Measurements from ENCODE around the gene ADRM1. TPM values are rescaled to one million over a fixed set of nuclear protein-coding genes. Genes with fewer than 3 reads are reported as not detected.

The ADRM1 gene
- total RNA-seq, 1 donor from 2014 or later, result 97.9 TPM

GRCh38 chr20:62349556-62350097 is 46.8 kb downstream of the ADRM1 start:
- ATAC-seq (ENCODE audit: low read depth), result no peak
- no peak overlapping the region for H3K4me3 Mint-ChIP-seq
- POLR2A ChIA-PET, result no interaction called here
- H3K9me3 Mint-ChIP-seq, result peaks cover 5% of the 10 kb centered on the region
- no peaks in the 10 kb centered on the region for H3K27me3 Mint-ChIP-seq
- CTCF ChIA-PET, result no interaction called here
- intact Hi-C loops (cut with micrococcal nuclease), result no loop called here
- no peak for TF ChIP-seq CTCF (IDR thresholded peaks at IDR 0.05)
- peaks cover 13% of the 10 kb centered on the region for H3K36me3 Mint-ChIP-seq (ENCODE audit: low read depth)
- peaks cover 2% of the 10 kb centered on the region for H3K4me1 Mint-ChIP-seq
- H3K27ac Mint-ChIP-seq, result no peak overlapping the region
- no peak for DNase-seq

- intact Hi-C loops (cut with micrococcal nuclease), result no loop called here
- Mint-ChIP-seq H3K4me3 (no peak overlapping the region), H3K9me3 (peaks cover 5% of the 10 kb centered on the region), H3K4me1 (no peaks in the 10 kb centered on the region), H3K36me3 (ENCODE audit: low read depth) (peaks cover 13% of the 10 kb centered on the region), H3K27me3 (no peaks in the 10 kb centered on the region), H3K27ac (no peak overlapping the region)
- no peak for TF ChIP-seq CTCF (IDR thresholded peaks at IDR 0.05)
- POLR2A ChIA-PET, result no interaction called here
- CTCF ChIA-PET, result no interaction called here
- ATAC-seq (ENCODE audit: low read depth) (no peak), DNase-seq (no peak)
These were observed 47.4 kb downstream of the ADRM1 start for GRCh38 chr20:62350098-62350628.

- intact Hi-C loops (cut with micrococcal nuclease), result no loop called here
- ATAC-seq (ENCODE audit: low read depth) (no peak), DNase-seq (no peak)
- H3K27ac Mint-ChIP-seq, result no peak overlapping the region
- H3K4me3 Mint-ChIP-seq, result no peak overlapping the region
- H3K9me3 Mint-ChIP-seq, result peaks cover 5% of the 10 kb centered on the region
- no peaks in the 10 kb centered on the region for H3K4me1 Mint-ChIP-seq
- TF ChIP-seq CTCF (IDR thresholded peaks at IDR 0.05), result no peak
- H3K27me3 Mint-ChIP-seq, result no peaks in the 10 kb centered on the region
- ChIA-PET CTCF (no interaction called here), POLR2A (no interaction called here)
- peaks cover 13% of the 10 kb centered on the region for H3K36me3 Mint-ChIP-seq (ENCODE audit: low read depth)
These were observed 48.0 kb downstream of the ADRM1 start for GRCh38 chr20:62350629-62351422.

- ChIA-PET CTCF (no interaction called here), POLR2A (no interaction called here)
- no peak for TF ChIP-seq CTCF (IDR thresholded peaks at IDR 0.05)
These were observed 48.9 kb downstream of the ADRM1 start for GRCh38 chr20:62351469-62352401.

More at GRCh38 chr20:62351469-62352401, 48.9 kb downstream of the ADRM1 start:
- no peaks in the 10 kb centered on the region for H3K4me1 Mint-ChIP-seq
- peaks cover 13% of the 10 kb centered on the region for H3K36me3 Mint-ChIP-seq (ENCODE audit: low read depth)
- H3K9me3 Mint-ChIP-seq, result peaks cover 5% of the 10 kb centered on the region
- H3K4me3 Mint-ChIP-seq, result no peak overlapping the region
- intact Hi-C loops (cut with micrococcal nuclease), result no loop called here
- no peak for ATAC-seq (ENCODE audit: low read depth)
- no peak overlapping the region for H3K27ac Mint-ChIP-seq
- H3K27me3 Mint-ChIP-seq, result no peaks in the 10 kb centered on the region
- DNase-seq, result no peak

All from activated B cell treated with CpG ODN at 0.5 μM for 24 hours (primary cell).